Panc1 (cell line): ENCODE measurements around the gene GNAQ.

Experiments
- POLR2AphosphoS5 ChIP-seq: IDR thresholded peaks from 2 replicates; pipeline ENCODE4 v1.6.1; 2012; ENCODE audit warnings: mild to moderate bottlenecking, low read depth, low read length, moderate library complexity
- TF ChIP-seq, protein P1 (sequence below), 2 experiments: IDR thresholded peaks; 2 replicates each; pipeline ENCODE4 v1.6.1; 2011 to 2012; ENCODE audit warnings: low read depth in 2 of 2, control low read depth in 1 of 2, low read length in 1 of 2, mild to moderate bottlenecking in 1 of 2, moderate library complexity in 1 of 2; ENCODE audit not compliant: insufficient read depth in 1 of 2

DNA sequence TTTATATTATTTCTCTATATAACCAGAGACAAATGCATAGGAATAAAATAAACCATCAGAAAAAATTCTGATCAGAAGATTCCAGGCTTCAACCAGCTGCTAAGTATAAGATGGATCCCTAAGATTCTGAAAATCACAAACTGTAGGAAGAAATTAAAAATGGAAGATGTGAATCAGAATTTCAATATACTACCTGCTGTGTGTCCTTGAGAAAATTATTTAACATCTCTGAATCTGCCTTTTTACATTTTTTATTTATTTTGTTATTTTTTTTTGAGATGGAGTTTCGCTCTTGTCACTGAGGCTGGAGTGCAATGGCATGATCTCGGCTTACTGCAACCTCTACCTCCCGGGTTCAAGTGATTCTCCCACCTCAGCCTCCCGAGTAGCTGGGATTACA is 187.2 kb downstream of the GNAQ start:
- TF ChIP-seq, protein P1, sequence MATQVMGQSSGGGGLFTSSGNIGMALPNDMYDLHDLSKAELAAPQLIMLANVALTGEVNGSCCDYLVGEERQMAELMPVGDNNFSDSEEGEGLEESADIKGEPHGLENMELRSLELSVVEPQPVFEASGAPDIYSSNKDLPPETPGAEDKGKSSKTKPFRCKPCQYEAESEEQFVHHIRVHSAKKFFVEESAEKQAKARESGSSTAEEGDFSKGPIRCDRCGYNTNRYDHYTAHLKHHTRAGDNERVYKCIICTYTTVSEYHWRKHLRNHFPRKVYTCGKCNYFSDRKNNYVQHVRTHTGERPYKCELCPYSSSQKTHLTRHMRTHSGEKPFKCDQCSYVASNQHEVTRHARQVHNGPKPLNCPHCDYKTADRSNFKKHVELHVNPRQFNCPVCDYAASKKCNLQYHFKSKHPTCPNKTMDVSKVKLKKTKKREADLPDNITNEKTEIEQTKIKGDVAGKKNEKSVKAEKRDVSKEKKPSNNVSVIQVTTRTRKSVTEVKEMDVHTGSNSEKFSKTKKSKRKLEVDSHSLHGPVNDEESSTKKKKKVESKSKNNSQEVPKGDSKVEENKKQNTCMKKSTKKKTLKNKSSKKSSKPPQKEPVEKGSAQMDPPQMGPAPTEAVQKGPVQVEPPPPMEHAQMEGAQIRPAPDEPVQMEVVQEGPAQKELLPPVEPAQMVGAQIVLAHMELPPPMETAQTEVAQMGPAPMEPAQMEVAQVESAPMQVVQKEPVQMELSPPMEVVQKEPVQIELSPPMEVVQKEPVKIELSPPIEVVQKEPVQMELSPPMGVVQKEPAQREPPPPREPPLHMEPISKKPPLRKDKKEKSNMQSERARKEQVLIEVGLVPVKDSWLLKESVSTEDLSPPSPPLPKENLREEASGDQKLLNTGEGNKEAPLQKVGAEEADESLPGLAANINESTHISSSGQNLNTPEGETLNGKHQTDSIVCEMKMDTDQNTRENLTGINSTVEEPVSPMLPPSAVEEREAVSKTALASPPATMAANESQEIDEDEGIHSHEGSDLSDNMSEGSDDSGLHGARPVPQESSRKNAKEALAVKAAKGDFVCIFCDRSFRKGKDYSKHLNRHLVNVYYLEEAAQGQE (IDR thresholded peaks at IDR 0.05; ENCODE audit: insufficient read depth in 1 of 2, low read depth in 2 of 2, low read length in 1 of 2): no peak
- no peak for TF ChIP-seq POLR2AphosphoS5
